ENCODE measurements around the gene WDR74. TPM values are rescaled to one million over a fixed set of nuclear protein-coding genes. Genes with fewer than 3 reads are reported as not detected.

WDR74 gene
- total RNA-seq, 1 experiment from 2014 or later = 72.4 TPM

DNA sequence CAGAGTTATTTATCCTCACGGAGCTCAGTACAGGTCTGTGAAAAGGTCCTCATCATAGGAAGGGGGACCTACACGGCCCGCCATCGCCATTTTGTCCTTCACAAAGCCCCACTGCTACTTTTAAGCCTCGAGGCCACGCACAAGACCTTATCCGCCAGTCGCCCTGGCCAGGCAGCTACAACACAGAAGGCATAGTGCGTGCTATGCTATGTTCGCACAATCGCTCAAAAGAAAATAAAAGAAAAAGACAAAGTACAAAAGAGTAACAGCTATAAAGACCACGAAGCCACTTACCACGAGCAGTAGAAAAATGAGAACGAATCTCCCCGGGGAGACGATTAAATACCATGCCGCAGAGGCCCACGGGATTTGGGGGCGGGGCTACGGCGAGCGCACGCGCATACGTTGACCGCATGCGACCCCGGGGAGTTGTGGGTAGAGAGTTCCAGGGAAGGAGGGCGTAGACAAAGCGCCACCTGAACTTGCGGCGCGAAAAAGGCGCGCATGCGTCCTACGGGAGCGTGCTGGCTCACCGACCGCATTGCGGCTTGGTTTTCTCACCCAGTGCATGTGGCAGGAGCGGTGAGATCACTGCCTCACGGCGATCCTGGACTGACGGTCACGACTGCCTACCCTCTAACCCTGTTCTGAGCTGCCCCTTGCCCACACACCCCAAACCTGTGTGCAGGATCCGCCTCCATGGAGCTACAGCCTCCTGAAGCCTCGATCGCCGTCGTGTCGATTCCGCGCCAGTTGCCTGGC, 16.4 kb upstream of the WDR74 start:
- peak; percentile 98 to 99 for DNase-seq
- Histone ChIP-seq H3K4me3 (peak overlapping the region; percentile 97), H3K4me2 (peak overlapping the region; percentile 90), H3K27ac (peak overlapping the region; percentile 85), H3K9me3 (ENCODE audit: insufficient read depth, low read depth) (no peaks in the 10 kb centered on the region), H3K9me2 (ENCODE audit: insufficient read depth) (no peaks in the 10 kb centered on the region), H3K79me2 (ENCODE audit: low read depth) (peaks cover 87% of the 10 kb centered on the region), H3K27me3 (ENCODE audit: insufficient read depth, low read depth) (no peaks in the 10 kb centered on the region), H3K36me3 (ENCODE audit: low read depth) (peaks cover 39% of the 10 kb centered on the region), H2AFZ (peak overlapping the region; percentile 84), H4K20me1 (ENCODE audit: insufficient read depth) (peaks cover 40% of the 10 kb centered on the region), H3F3A (ENCODE audit: insufficient read depth, low read depth) (peaks cover 65% of the 10 kb centered on the region), H3K4me1 (replicated peaks; ENCODE audit: insufficient read depth) (peaks cover 37% of the 10 kb centered on the region)
- CTCF ChIA-PET = interaction anchor here (0.6 to 1.0 kb wide), 3 partner anchors 176 to 316 kb away, joined by 4 to 8 read pairs (median 8); partner anchors contain the start of gene GANAB
- POLR2A ChIA-PET (ENCODE audit: unreplicated experiment) = interaction anchor here (0.6 to 2.7 kb wide), 16 partner anchors 14 to 1064 kb away, joined by 3 to 39 read pairs (median 4); partner anchors contain the start of genes HNRNPUL2, STX5, TAF6L and TMEM179B
- no peak for TF ChIP-seq EZH2 (IDR thresholded peaks at IDR 0.05; ENCODE audit: low read depth)
- TF ChIP-seq, protein P1, sequence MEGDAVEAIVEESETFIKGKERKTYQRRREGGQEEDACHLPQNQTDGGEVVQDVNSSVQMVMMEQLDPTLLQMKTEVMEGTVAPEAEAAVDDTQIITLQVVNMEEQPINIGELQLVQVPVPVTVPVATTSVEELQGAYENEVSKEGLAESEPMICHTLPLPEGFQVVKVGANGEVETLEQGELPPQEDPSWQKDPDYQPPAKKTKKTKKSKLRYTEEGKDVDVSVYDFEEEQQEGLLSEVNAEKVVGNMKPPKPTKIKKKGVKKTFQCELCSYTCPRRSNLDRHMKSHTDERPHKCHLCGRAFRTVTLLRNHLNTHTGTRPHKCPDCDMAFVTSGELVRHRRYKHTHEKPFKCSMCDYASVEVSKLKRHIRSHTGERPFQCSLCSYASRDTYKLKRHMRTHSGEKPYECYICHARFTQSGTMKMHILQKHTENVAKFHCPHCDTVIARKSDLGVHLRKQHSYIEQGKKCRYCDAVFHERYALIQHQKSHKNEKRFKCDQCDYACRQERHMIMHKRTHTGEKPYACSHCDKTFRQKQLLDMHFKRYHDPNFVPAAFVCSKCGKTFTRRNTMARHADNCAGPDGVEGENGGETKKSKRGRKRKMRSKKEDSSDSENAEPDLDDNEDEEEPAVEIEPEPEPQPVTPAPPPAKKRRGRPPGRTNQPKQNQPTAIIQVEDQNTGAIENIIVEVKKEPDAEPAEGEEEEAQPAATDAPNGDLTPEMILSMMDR (conservative IDR thresholded peaks at IDR 0.05) = no peak
- intact Hi-C loops (cut with micrococcal nuclease; ENCODE audit: unreplicated experiment) = loop anchor here (1.0 to 5.0 kb wide), 3 partner anchors 14 to 888 kb away; partner anchors contain the start of genes FTH1 and HNRNPUL2
- BruUV-seq (replicated peaks) = no TSS peak

DNA sequence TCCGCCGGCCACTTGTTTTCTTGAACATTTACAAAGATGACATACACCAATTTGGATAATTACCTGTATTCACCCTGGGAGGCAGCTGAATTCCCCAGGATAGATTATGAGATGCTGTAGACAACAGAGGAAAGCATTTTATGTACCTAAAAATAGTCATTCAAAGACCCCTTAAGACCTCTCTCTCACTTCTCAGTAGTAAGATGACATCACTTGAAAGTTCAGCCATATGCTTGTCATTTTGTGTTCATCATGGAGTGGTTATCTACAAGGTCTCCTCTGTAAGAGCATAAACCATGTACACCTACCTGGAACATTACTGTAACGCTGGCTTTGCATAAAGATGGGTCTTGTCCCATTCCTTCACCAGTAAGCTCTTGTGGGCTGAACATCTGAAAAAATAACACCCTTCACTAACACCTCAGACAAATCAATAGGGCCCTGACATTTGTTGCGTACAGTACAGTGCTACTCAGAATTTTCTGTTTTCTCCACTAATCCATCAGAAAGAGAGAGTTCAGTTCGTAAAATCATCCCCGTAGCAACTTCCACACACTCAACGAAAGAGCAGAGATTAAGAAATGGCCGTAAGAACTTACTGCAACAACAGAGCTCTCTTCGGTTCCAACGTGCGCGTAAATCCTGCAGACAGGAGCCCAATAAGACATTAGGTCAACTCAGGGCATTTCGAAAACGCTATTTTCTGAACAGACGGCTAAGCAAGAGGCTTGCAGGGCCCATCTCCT, 15.6 kb upstream of the WDR74 start:
- BruUV-seq (replicated peaks) = TSS peak; percentile 53
- Histone ChIP-seq H3K9me3 (ENCODE audit: insufficient read depth, low read depth) (no peaks in the 10 kb centered on the region), H3K79me2 (ENCODE audit: low read depth) (peaks cover 79% of the 10 kb centered on the region), H4K20me1 (ENCODE audit: insufficient read depth) (peaks cover 40% of the 10 kb centered on the region), H3K9me2 (ENCODE audit: insufficient read depth) (no peaks in the 10 kb centered on the region), H3K36me3 (ENCODE audit: low read depth) (peaks cover 39% of the 10 kb centered on the region), H3K4me1 (replicated peaks; ENCODE audit: insufficient read depth) (peaks cover 37% of the 10 kb centered on the region), H3K4me2 (peak overlapping the region; percentile 89), H3F3A (ENCODE audit: insufficient read depth, low read depth) (peaks cover 73% of the 10 kb centered on the region), H3K27ac (peak overlapping the region; percentile 61), H2AFZ (no peak overlapping the region), H3K4me3 (peak overlapping the region; percentile 97), H3K27me3 (ENCODE audit: insufficient read depth, low read depth) (no peaks in the 10 kb centered on the region)
- no peak for TF ChIP-seq EZH2 (IDR thresholded peaks at IDR 0.05; ENCODE audit: low read depth)
- TF ChIP-seq, protein P1 (conservative IDR thresholded peaks at IDR 0.05) = no peak
- DNase-seq = no peak
- ChIA-PET POLR2A (ENCODE audit: unreplicated experiment) (interaction anchor here (0.6 to 1.5 kb wide), 14 partner anchors 14 to 1064 kb away, joined by 3 to 15 read pairs (median 4); partner anchors contain the start of genes HNRNPUL2, TAF6L, TMEM179B and TUT1), CTCF (interaction anchor here (0.6 to 1.0 kb wide), 3 partner anchors 176 to 316 kb away, joined by 4 to 8 read pairs (median 8); partner anchors contain the start of gene GANAB)
- intact Hi-C loops (cut with micrococcal nuclease; ENCODE audit: unreplicated experiment) = loop anchor here (5.0 kb wide), 1 partner anchor 888 kb away; the partner anchor contains the start of gene FTH1
